ENCODE data around the gene NFIA.

The NFIA gene

DNA sequence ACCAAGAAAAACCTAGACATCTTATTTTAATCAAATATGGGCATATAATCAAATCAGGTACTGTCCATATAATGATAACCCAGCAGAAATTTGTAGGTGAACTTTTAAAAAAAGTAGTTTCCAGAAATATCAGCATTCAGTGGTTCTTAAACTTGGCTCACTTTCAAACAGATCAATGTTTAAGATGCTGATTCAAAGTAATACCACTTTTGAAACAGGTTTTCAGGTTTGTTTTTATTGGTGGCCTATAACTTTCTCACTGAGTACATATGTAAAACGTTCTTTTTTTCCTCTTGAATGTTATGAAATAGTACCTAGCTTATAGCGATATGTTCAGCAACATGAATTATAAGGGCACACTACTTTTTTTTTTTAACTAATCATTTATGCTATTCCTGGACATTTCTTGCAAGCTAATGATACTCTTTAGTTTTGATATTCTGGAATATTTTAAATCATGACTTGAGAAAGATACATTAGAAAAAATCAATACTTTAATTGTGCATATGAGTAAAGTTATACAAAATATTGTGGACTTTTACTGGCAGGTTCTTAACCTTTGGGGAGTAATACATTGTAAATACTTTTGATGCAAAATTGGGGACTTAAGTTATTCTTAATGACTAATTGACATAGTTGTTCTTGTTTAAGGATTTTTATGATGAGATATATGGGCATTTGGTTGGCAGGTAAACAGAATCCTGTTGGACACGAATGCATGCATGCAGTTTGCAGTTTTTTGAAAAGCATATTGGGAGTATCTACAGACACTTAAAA lies 3.0 kb downstream of the NFIA start:
- no peak for DNase-seq

DNA sequence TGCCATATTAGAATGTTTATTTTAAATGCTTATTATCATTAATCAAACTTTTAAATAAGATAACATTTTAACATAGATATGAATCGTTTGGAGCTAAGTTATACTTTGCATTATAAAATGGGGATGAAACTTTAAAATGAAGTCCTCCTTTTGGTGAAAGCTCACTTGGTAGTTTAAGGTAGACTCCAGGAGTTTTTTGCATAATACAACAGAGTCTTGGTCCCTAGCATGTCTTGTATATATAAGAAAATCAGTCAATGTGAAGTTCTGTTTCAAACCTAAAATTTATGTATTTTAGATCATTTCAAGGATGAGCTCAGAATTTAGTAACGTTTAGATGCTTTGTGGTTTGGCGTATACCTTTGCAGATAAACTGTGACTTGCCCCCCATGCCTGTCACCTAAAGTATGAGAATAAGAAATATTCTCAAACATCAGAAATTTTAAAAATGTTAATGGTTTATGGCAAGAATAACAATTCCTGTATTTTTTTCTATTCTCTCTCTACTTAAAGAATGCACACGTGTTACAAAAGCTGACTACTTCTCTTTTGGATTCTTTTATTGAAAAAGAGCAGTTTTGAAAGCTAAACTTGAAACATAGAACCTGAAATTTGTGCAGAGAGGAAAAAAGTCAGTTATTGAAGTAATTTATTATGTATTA lies 3.8 kb downstream of the NFIA start:
- DNase-seq: no peak

DNA sequence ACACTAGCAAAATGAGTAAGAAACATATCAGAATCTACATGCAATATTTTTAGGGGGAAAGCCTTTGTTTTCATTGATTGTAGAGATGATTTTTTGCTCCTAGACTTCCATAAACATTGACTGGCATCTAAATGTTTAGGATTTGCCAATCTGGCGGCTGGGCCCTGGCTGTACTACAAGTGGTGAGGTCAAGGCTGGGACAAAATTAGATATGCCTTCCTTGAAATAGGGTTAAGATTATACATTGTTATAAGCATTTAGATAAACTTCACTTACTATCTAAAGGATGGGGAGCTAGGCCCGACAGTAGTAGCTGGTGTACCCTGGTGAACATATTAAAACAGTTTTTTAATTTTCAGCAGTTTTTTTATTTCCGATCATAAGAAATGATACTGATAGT lies 5.2 kb downstream of the NFIA start:
- DNase-seq: no peak

DNA sequence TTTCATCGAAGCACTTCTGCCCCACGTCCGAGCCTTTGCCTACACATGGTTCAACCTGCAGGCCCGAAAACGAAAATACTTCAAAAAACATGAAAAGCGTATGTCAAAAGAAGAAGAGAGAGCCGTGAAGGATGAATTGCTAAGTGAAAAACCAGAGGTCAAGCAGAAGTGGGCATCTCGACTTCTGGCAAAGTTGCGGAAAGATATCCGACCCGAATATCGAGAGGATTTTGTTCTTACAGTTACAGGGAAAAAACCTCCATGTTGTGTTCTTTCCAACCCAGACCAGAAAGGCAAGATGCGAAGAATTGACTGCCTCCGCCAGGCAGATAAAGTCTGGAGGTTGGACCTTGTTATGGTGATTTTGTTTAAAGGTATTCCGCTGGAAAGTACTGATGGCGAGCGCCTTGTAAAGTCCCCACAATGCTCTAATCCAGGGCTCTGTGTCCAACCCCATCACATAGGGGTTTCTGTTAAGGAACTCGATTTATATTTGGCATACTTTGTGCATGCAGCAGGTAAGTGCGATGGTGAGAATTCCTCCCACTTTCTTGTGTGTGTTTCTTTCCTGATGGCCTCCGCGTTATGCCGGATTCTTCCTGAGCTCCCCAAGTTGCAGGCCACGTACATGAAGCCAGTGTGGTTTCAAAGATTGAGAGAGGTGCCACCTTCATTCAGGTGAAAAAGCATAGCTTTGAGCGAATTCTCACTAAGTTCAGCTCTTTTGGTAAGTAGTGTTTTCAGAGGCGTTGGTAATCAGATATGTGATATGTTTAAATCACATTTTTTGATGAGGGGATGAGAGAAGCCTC lies 6.0 kb downstream of the NFIA start:
- DNase-seq: no peak

DNA sequence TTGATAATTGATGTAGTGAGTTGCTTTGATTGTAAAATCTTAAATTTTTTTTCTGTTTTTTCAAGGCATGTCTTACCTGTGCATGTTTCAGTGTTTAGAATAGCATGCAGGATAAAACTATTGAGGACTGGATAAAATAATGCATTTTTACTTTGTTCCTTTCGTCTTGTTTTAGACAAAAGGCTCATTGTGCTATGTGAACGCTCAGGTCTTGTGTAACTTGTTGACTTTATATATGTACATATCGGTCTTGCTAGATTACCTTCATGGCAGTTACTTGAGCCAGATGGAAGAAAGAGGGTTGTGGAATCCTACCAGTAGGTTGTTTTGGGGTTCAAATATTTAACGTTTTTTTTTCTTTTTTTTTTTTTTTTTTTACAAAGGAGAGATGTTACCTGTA lies 7.0 kb downstream of the NFIA start:
- no peak for DNase-seq

DNA sequence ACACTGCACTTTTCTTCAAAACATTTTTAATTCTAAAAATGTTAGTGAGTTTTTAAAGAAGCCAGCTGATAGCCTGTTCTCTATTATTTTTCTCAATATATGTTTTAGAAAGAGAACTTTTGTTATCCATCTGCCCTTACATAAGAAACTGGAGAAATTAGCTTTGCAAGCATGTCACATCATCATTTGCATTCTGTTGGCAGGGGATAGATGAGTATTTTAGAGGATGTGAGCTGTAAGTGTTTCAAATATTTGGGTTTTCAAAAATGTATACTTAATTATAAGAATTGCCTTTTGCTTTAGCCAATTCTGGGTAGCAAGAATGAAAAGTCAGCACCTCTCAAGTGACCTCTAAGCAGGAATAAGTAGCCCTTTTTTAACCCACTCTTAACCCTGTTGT lies 7.4 kb downstream of the NFIA start:
- DNase-seq: no peak

DNA sequence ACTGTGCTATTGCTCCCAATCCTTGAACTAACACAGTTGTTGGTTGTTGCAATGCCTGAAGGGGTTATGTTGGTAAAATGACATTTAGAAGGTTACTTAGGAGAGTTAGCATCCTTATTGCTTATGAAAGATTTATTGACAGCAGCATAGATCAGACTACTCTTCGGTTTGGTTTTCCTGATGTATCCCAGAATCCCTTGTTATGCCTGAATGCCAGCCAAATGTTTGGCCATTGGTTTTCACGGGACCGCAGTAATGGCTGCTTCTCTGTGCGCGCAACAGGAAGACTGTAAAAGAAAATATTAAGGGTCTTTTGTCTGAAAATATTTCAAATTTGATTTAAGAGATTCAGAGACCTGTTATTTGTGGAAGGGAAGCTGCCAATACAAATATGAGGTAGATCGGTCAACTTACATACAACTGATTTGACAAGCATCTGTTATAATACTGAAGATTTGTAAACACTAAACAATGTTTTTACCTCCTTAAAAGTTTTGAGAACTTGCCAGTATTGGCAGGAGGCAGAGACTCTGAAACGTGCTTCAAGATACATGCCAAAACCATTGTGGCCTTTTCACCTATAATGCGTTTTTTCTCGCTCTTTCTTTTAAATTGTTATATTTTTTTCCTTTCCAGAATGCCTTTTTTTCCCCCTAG lies 8.3 kb downstream of the NFIA start:
- DNase-seq: no peak

DNA sequence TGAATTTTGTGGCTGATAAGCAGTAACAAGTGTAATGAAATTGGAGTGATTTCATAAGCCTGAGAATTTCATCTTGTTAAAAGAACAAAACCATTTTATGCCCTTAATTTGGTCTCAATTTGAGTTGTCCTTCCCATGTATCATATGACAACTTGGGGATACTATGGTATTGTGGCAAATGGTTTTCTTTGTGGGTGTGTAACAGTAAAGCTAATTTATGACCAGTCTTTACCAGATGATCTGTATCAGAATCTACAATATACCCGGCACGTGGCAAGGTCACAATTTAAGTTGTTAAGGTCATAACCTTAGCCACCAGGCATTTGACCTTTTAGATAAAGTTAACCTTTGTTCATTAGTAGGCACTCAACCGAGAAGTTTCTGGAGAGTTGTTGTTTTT lies 9.1 kb downstream of the NFIA start:
- DNase-seq: no peak

DNA sequence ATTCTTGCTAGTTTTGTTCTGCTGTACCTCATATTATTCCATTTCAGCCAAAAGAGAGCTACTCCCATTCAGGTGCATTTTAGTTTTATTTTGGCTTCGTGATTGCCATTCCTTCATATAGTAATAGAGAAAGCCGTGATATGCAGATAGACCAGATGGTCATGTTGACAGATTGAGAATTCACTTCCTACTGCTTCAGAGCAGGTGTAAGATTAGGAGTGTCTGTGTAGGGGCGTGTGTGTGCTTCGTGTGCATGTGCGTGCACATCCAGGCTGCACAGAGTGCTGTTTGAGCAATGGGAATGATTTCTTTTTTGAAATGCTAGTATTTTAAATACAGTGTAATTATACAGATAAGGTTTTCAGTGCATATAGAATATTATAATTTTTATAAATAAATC lies 10.3 kb downstream of the NFIA start:
- DNase-seq: no peak

DNA sequence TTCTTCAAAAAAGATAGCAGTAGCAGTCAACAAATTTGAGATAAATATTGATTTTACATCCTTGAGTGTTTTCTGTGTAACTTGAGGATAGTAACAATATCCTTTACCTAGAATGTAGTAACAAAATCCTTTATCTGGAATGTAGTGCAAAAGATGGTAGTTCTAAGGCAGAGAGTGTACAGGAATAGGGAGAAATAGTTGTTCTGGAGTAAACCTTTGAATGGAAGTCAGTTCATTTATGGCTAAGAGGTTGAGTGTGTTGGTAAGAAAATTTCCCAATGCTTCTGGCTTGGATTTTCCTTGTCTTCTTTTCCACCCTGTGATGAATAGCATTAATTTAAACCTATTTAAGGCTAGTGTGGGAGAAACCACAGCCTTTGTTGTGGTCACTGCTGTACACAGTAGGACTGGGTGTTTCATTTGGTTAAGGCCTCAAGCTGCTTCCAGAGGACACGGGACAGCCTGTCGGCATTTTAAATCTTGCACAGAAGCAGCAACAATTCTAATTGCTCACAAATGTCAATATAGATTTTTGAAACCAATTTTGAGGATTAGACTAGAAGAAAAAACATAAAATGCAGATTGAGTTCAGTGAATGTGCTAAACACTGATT lies 11.3 kb downstream of the NFIA start:
- DNase-seq: no peak

DNA sequence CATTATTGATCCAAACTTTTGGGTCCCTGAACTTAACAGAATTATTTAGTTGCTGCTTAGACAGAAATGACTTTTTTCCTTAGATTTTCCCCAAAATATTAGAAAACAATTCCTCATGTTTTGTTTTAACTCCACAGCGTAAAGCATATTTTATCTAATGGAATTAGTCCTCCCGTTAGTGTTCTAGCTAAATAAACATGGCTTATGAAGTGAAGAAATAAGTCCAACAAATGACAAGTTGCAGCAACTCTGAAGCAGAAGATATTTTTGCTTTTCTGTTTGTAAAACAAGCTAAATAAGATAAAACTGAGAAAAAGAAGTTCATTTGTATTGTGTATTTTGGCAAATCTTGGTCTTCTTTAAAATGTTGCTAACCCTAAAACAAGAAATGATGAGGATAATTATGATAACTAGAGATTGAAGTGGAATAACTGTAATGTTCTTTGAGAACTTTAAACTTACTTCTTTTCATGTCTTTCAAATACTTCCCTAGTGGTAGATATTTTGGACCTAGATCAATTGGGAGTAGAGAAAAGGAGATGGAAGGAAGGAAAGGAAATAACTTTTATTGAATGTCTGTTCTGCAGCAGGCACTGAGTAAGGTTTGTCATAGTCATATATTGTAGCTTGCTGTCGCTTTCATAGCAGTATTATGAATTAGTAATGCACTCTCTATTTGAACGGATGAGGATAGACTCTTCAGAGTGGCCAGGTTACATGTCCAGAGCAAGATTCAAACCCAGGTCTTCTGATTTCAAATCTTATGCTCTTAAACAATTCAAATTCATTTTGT lies 12.5 kb downstream of the NFIA start:
- no peak for DNase-seq

DNA sequence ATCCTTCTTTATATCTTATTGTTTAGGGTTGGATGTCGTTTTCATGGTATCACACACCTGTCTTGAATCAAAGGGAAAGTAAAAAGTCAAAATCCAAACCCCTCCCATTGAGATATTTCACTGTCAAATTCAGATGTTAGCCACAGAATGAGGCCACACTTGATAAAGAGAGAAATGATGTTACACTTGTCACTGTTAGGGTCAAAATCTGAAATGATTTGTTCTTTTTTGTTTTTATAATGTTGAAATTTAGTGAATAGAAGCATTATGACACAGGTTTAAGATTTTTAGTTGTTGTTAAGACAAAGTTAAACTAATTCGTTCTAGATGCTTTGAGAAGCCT lies 13.1 kb downstream of the NFIA start:
- no peak for DNase-seq

DNA sequence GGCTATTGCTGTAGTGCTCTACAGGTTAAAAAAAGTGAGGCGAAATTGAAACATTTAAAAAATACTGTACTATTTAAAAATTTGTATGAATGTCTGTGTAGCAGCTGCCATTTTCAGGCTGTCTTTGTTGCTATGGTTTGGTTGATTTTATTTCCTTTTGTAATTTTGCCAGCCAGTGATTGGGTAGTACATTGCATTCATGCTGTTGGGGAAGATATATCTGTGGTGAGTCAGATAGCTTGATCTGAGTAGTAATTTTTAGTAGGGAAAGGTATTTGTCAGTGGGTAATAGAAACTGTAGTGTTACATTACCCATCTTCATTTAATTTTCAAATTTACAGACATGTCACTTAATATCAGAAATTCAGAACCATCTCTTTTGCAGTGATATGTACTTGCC lies 15.0 kb downstream of the NFIA start:
- no peak for DNase-seq

DNA sequence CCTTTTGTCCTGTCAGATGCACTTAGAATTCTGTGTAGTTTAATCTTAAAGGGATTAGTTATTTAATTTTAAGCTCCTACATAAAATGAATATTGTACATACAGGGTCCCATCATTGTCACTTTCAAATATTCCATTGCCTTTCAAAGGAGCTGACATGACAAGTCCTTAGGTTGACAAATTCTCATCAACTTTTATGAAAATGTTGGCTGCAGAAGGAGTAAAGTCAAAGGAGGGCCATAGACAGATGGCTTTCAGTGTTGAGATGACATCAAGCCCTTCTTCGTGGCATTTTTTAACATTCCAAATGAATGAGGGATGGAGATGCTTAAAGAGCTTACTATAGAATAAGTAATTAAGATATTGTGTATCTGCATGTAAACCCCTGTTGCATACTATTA lies 15.4 kb downstream of the NFIA start:
- DNase-seq: no peak

DNA sequence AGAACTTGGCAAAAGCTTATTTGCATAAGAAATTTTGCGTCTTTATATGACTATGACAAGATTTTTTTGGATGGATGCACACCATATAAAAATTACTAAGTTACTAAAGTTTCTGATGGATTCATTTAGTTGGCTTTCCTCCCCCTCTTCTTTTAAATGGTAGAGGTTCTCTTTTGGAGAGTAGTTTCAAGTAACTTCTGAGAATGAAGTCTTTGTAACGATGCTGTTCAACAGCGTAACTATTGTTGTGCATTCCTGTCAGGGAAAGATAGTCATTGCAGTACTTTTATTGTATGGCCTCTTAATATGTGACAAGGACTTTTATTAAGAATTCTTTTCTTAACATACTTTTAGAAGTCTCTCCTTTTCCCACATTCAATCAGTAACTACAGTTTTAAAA lies 16.0 kb downstream of the NFIA start:
- DNase-seq: no peak

DNA sequence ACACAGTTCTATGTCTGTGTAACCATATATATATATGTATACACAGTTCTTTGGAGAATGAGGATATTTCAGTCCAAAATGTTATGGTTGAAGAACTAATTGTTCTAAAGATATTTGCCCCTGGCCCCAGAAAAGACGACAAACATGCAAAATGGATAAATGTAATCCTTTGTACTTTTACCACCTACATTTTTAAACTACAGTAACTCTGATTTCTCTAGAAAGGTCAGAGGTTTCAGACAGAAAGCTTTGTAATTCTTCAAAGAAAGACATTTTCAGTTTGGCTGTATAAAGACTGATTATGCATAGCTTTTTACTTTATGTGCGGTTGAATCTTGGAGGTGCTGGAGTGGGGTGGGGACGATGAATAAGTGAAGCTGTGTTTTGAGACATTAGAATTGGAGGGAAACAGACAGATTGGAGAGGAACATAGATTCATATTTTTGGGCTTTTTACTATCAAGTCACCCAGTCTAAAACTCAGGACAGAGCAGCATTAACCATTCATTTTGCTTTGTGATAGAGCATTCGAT lies 16.6 kb downstream of the NFIA start:
- DNase-seq: no peak

DNA sequence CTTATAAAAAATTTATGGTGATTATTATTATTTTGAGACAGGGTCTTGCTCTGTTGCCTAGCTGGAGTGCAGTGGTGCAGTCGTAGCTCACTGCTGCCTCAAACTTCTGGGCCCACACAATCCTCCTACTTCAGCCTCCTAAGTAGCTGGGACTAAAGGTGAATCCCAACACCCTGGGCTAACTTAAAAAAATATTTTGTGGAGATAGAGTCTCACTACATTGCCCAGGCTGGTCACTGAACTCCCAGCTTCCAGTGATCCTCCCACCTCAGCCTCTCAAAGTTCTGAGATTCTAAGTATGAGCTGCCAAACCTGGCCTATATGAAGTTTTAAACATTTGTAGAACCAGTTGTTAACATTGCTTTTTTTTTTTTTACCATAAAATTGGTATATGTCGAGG lies 18.2 kb downstream of the NFIA start:
- no peak for DNase-seq

DNA sequence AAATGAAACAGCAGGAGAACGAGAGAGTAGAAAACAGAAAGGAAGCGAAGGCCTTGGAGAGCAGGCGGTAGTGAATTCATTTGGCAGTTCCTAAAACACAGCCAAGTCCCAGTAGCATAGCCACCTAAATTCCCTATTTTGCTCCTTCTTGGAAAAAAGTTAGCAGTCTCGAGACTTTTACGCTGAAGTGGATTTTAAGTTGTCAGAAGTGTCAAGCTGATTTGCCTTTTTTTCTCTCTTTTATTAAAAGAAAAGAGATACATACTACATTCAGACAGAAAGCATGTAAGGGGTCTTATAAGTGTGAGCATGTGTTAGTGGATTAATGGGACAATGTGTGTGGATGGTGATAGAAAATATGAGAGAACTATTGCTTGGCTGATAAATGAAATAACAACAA lies 19.2 kb downstream of the NFIA start:
- no peak for DNase-seq

DNA sequence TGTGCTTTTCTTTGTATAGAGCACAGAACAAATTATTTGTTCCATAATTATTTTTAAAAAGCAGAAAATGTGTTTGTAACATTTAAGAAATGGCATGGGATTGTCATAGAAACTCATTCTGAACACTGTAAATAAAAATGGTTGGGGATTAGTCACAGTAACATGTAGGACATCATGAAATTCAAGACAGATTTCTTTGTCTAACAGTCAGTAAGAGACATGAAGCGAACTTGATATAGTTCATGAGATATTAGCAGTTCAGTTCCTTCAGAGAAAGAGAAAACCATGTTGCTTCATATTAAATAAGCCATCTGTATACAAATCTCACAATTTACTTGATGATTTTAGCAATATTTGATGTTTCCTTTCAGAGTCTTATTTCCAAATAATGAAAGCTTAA lies 19.7 kb downstream of the NFIA start:
- DNase-seq: no peak

DNA sequence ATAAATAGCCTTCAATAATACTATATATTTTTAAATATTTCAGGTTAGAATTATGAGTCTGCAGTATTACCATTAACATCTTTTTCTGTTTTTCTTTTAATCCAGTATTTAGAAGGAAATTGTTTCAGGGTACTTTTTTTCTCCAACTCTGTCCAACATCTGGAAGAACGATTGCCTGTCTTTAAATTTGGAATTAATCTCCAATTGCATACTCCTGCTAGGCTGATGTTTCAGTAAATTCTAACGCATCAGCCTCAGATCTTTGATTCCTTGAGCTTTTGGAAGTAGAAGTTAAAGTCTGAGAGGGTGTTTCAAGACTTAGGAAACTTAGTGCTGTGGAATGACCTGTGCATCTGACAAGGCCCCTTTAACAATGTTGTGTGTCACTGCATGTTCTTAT lies 20.3 kb downstream of the NFIA start:
- DNase-seq: no peak

DNA sequence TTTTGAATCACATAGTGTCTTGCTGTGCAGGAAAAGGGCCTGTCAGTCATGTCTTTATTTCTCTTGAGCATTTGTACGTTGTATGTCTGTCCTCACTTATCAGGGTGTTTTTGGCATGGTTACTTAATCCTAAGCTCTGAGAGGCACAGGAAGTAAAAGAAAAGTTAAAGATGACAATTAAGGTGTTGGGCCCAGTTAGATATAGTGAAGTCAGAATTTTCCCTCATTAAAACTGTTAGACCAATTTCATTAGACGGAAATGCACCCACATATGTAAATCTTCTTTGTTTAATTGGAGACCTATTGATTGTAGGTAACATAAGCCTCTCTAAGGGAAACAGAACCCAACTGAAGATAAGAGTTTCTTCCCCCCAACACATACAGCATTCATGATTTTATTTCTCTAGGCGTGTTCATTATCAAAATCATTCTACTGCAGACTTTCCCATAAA lies 21.9 kb downstream of the NFIA start:
- DNase-seq: no peak

DNA sequence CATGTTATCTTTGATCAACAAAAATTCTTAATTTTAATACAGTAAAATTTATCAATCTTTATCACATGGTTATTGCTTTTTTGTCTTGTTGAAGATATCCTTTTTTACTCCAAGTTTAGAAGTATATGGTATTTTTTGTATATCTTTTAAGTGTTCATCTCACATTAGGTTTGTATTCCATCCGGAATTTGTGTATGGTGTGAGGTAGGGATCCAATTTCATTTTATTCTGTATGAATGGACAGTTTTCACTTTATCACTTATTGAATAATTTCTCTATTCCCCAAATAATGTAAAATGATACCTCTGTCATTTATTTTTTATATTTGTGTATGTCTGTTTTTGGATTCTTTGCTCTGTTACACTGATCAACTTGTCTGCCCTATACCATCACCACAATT lies 25.3 kb downstream of the NFIA start:
- DNase-seq: no peak

Data from CD4-positive, alpha-beta T cell treated with Interleukin-10 for 1 hour (primary cell).